ENCODE data around the gene KMO.

KMO gene

DNA sequence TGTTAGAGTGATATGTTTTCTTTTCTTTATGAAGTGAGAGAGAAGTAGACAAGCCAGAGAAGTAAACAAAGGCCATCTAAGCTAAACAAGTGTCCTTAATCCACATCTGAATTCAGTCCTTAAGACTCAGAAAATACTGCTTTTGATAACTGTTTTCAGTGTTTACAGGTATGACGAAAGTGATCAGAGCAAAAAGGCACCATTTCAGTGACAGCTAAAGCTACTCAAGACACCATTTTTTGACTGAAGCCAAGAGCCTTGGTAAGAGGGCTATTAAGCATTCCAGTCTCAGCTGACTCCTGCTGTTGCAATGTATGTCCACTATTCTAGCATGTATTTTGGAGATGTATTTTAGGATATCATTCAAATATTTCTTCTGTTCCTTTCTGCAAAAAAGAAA lies 4.1 kb downstream of the KMO start:
- DNase-seq (no peak), ATAC-seq (ENCODE audit: insufficient read depth, low read depth) (no peak)
- Histone ChIP-seq H3K36me3 (ENCODE audit: insufficient read depth, low read length) (no peaks in the 10 kb centered on the region), H3K4me3 (ENCODE audit: low read depth in 1 of 2, low read length in 2 of 2) (no peak overlapping the region), H4K20me1 (ENCODE audit: insufficient read depth, low read length) (no peaks in the 10 kb centered on the region), H3K4me2 (ENCODE audit: insufficient read depth, low read length) (no peak overlapping the region), H3K27ac (ENCODE audit: low read length) (no peak overlapping the region), H3K9me3 (ENCODE audit: insufficient read depth, low read length, severe bottlenecking) (no peaks in the 10 kb centered on the region), H3K4me1 (ENCODE audit: insufficient read depth, low read length) (peaks cover 7% of the 10 kb centered on the region), H3K79me2 (ENCODE audit: insufficient read depth, low read length) (no peaks in the 10 kb centered on the region), H3K27me3 (ENCODE audit: insufficient read depth, low read length, poor library complexity) (peaks cover 27% of the 10 kb centered on the region), H2AFZ (ENCODE audit: low read depth, low read length) (no peak overlapping the region), H3K9ac (ENCODE audit: low read depth, low read length) (no peak overlapping the region)
- no peak for TF ChIP-seq EZH2 (IDR thresholded peaks at IDR 0.05; ENCODE audit: borderline replicate concordance, low read depth, low read length, severe bottlenecking)
- TF ChIP-seq, protein P1, sequence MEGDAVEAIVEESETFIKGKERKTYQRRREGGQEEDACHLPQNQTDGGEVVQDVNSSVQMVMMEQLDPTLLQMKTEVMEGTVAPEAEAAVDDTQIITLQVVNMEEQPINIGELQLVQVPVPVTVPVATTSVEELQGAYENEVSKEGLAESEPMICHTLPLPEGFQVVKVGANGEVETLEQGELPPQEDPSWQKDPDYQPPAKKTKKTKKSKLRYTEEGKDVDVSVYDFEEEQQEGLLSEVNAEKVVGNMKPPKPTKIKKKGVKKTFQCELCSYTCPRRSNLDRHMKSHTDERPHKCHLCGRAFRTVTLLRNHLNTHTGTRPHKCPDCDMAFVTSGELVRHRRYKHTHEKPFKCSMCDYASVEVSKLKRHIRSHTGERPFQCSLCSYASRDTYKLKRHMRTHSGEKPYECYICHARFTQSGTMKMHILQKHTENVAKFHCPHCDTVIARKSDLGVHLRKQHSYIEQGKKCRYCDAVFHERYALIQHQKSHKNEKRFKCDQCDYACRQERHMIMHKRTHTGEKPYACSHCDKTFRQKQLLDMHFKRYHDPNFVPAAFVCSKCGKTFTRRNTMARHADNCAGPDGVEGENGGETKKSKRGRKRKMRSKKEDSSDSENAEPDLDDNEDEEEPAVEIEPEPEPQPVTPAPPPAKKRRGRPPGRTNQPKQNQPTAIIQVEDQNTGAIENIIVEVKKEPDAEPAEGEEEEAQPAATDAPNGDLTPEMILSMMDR (IDR thresholded peaks at IDR 0.05; ENCODE audit: borderline replicate concordance, extremely low read depth, low read length, poor library complexity, severe bottlenecking), result no peak

DNA sequence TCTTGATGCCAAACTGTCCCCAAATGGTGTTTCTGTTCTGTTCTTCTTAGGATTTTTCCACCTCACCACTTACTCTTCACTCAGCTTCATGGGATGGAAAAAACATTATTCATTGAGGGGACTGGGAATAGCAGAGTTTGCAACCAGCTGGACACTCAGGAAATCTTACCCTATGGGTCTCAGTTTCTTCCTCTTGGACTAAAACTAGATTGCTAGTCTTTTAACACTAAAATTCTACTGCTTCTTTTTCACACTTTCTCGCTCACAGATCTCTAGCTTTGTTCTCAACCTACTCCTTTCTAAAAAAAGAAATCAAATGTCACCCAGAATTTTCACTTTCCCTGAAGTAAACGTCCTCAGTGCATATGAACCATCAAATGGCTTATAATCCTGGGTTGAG lies 4.8 kb downstream of the KMO start:
- Histone ChIP-seq H3K4me3 (ENCODE audit: low read depth in 1 of 2, low read length in 2 of 2) (no peak overlapping the region), H4K20me1 (ENCODE audit: insufficient read depth, low read length) (no peaks in the 10 kb centered on the region), H3K4me2 (ENCODE audit: insufficient read depth, low read length) (no peak overlapping the region), H3K9me3 (ENCODE audit: insufficient read depth, low read length, severe bottlenecking) (no peaks in the 10 kb centered on the region), H3K27me3 (ENCODE audit: insufficient read depth, low read length, poor library complexity) (peaks cover 27% of the 10 kb centered on the region), H3K9ac (ENCODE audit: low read depth, low read length) (no peak overlapping the region), H3K27ac (ENCODE audit: low read length) (no peak overlapping the region), H3K4me1 (ENCODE audit: insufficient read depth, low read length) (peaks cover 5% of the 10 kb centered on the region), H3K36me3 (ENCODE audit: insufficient read depth, low read length) (no peaks in the 10 kb centered on the region), H2AFZ (ENCODE audit: low read depth, low read length) (no peak overlapping the region), H3K79me2 (ENCODE audit: insufficient read depth, low read length) (no peaks in the 10 kb centered on the region)
- no peak for ATAC-seq (ENCODE audit: insufficient read depth, low read depth)
- TF ChIP-seq EZH2 (IDR thresholded peaks at IDR 0.05; ENCODE audit: borderline replicate concordance, low read depth, low read length, severe bottlenecking), result no peak
- TF ChIP-seq, protein P1 (IDR thresholded peaks at IDR 0.05; ENCODE audit: borderline replicate concordance, extremely low read depth, low read length, poor library complexity, severe bottlenecking), result no peak
- DNase-seq, result no peak

DNA sequence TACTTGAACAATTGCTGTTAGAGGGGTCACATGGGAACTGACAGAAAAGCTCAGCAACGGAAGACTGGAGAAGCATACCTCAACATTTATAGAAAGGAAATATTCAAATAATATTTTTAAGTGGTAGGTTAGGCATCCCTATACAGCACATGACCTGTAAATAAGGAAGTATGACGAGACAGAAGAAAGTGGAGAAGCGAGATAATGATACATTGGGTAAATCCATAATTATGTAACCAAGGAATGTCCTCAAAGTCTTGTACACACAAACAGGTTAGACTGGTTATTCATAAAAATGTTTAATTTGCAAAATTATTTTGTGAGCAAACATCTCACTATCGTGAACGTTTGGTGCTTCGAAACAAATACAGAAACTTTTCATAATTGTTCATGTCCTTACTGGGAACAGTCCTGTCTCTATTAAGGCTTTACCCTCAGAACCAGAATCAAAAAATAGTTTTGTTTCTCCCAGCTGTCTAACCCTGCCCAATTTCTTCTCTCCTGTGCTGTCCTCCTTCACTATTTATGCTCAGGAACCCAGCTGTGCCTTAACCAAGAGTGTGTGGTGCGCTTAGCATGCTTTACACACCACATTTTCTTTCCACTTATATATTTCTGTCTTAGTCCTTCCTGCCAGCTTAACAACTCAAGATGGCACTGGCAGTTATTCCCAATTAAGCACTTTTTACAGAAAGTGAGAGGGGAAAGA lies 10.2 kb downstream of the KMO start:
- Histone ChIP-seq H3K4me2 (ENCODE audit: insufficient read depth, low read length) (no peak overlapping the region), H3K4me3 (ENCODE audit: low read depth in 1 of 2, low read length in 2 of 2) (no peak overlapping the region), H2AFZ (ENCODE audit: low read depth, low read length) (no peak overlapping the region), H3K27me3 (ENCODE audit: insufficient read depth, low read length, poor library complexity) (no peaks in the 10 kb centered on the region), H3K9me3 (ENCODE audit: insufficient read depth, low read length, severe bottlenecking) (no peaks in the 10 kb centered on the region), H3K4me1 (ENCODE audit: insufficient read depth, low read length) (no peaks in the 10 kb centered on the region), H4K20me1 (ENCODE audit: insufficient read depth, low read length) (no peaks in the 10 kb centered on the region), H3K9ac (ENCODE audit: low read depth, low read length) (no peak overlapping the region), H3K79me2 (ENCODE audit: insufficient read depth, low read length) (no peaks in the 10 kb centered on the region), H3K36me3 (ENCODE audit: insufficient read depth, low read length) (no peaks in the 10 kb centered on the region), H3K27ac (ENCODE audit: low read length) (no peak overlapping the region)
- TF ChIP-seq, protein P1 (IDR thresholded peaks at IDR 0.05; ENCODE audit: borderline replicate concordance, extremely low read depth, low read length, poor library complexity, severe bottlenecking), result no peak
- TF ChIP-seq EZH2 (IDR thresholded peaks at IDR 0.05; ENCODE audit: borderline replicate concordance, low read depth, low read length, severe bottlenecking), result no peak
- ATAC-seq (ENCODE audit: insufficient read depth, low read depth) (no peak), DNase-seq (no peak)

All from DND-41 (cell line).